Adipocyte (in vitro differentiated cells): ENCODE data around the gene CFLAR.

Experiments
- DNase-seq: peaks from one replicate; pipeline ENCODE4 v3.0.0-alpha.2; 2015; ENCODE audit warnings: low read depth
- H3K27me3 ChIP-seq: replicated peaks from 2 replicates; pipeline ENCODE4 v1.7.0; 2013; ENCODE audit warnings: mild to moderate bottlenecking, low read length, moderate library complexity; ENCODE audit not compliant: control insufficient read depth, insufficient read depth
- H3K36me3 ChIP-seq: 2 replicates; pipeline ENCODE4 v1.7.0; 2013; ENCODE audit warnings: low read length, mild to moderate bottlenecking, moderate library complexity; ENCODE audit not compliant: control insufficient read depth, insufficient read depth, severe bottlenecking
- H3K4me1 ChIP-seq: 2 replicates; pipeline ENCODE4 v1.7.0; 2013; ENCODE audit warnings: mild to moderate bottlenecking, low read length, moderate library complexity; ENCODE audit not compliant: control insufficient read depth, insufficient read depth
- H3K4me3 ChIP-seq: 2 replicates; pipeline ENCODE4 v1.7.0; 2013; ENCODE audit warnings: mild to moderate bottlenecking, low read length, moderate library complexity
- H3K9ac ChIP-seq: 2 replicates; pipeline ENCODE4 v1.7.0; 2013; ENCODE audit warnings: mild to moderate bottlenecking, low read length, moderate library complexity
- H3K9me3 ChIP-seq: 2 replicates; pipeline ENCODE4 v1.7.0; 2013; ENCODE audit warnings: mild to moderate bottlenecking, low read length, moderate library complexity; ENCODE audit not compliant: control insufficient read depth

Gene CFLAR

DNA sequence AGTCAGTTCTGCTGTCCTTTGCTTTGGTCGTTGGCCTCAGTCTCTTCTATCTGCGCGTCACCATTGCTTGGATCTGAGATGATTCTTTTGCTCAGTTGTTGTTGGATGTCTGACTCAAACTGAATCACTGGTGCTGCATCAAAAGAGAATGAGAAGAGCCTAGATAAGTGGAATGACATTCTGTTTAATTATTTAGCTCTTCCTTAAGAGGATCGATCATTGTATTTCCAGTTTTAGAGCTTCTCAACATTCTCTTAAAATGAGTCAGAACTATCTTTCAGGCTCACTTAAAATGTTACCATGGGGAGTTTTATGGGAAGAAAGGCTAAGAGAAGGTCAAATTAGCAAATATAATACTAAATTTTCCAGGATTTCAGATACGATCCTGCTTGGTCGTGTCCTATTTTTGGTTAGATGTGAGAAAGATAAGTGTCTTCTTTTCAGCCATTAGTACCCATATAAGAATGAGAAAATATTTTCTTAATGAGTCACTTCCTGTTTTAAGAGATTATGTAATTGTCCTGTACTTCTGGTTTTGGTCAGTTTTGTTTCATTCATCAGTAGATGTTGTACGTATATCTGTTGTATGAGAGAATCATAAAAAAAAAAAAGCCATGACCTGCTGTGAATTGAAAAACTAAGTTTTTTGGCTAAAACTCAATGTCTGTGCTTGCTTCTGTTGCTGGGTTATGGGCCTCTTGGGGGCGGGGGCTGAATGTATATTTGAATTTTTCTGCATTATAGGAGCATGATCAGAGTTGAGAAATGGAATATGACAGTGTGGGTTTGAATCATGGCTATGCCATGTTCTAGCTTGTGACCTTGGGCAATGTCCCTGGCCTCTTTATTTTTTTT, 35.4 kb downstream of the CFLAR start:
- Histone ChIP-seq H3K4me3 (peak overlapping the region; percentile 51), H3K27me3 (no peaks in the 10 kb centered on the region), H3K36me3 (peaks cover 77% of the 10 kb centered on the region), H3K9ac (peak overlapping the region; percentile 78), H3K4me1 (peaks cover 55% of the 10 kb centered on the region), H3K9me3 (no peaks in the 10 kb centered on the region)
- DNase-seq, result peak; percentile 64

DNA sequence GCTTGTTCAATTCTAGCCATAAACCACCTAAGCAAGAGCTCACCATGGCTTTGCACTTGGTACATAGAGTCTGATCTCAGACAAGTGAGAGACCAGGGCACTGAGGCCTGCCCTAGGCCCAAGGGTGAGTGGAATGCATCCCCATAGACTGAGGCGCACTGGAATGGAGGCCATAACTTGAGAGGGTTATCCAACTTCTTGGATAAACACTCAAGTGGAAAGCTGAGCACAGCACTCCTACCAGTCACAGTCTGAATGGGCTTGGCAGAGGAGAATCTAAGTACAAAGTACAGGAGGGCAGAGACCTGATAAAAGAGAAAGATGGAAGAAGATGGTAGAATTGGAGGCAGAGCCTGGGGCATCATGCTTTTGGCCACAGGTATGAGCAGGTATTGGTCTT, 36.6 kb downstream of the CFLAR start:
- no peaks in the 10 kb centered on the region for H3K27me3 ChIP-seq
- H3K9ac ChIP-seq, result peak overlapping the region; percentile 59
- H3K4me3 ChIP-seq, result no peak overlapping the region
- no peaks in the 10 kb centered on the region for H3K9me3 ChIP-seq
- H3K36me3 ChIP-seq, result peaks cover 78% of the 10 kb centered on the region
- no peak for DNase-seq
- H3K4me1 ChIP-seq, result peaks cover 55% of the 10 kb centered on the region

DNA sequence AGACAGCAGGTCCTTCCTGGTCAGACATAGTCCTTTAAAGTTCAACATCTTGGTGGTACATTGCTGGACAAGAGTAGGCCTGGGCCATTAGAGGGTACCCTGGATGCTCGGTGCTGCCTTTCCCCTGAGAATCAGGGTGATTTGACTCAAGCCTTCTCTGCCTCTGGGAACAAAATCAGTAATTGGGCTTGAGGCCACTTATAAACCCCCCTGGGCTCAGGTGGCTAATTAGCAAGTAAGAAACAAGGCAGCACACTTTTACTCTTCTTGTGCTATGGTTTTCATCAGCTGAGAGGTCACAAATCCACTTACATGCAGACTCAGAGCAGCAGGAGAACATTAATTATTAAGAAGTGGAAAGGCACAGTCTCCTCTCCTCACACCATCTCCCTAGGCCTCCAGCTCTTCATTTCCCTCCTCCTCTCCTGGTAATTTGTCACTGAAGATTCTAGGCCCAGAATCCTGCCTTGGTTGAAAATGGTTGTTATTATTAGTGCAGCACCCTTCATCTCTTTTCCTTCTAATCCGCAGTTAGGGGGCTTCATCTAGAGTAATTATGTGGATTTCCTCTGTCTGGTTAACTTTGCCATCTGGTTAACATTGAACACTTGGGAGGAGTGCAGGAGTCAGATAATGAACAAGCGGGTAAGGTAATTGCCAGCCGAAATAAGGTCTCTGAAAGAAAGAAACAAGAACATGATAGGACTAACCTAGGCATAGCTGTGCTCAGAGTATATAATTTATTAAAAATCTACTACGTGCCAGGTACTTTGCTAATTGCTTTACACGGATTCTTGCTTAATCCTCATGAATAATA, 37.2 kb downstream of the CFLAR start:
- no peak overlapping the region for H3K9ac ChIP-seq
- peaks cover 60% of the 10 kb centered on the region for H3K4me1 ChIP-seq
- no peak for DNase-seq
- no peak overlapping the region for H3K4me3 ChIP-seq
- no peaks in the 10 kb centered on the region for H3K9me3 ChIP-seq
- peaks cover 80% of the 10 kb centered on the region for H3K36me3 ChIP-seq
- no peaks in the 10 kb centered on the region for H3K27me3 ChIP-seq

DNA sequence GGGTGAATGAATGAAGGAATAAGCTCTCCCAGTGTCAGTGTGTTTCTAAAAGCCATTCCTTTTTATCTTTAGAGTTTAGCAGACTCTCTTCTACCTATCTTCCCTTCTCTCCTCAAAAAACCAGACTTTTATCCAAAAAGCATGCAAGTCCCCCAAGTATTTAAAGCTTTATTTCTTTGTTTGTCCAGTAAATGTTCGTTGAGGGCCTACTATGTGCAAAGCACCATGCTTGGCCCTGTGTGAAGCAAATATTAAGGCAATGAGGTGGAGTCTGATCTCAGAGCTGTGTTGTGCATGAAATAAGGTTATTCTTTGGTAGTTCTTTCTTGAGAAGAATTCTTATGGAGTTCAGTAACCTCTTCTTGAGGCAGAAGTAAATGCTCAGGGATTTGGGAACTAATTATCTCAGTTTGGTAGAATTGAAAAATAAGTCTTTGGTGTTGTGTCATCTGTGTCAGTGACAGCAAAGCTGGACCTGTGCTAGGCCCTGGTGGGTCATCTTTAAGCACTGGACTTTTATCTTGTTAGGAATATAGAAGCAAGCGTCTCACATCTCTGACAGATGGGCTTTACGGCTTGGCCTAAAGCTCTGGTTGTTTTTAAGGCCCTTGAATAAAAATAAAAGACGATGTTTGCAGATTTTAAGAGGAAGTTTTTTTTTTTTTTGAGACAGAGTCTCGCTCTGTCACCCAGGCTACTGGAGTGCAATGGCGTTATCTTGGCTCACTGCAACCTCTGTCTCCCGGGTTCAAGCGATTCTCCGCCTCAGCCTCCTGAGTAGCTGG, 38.8 kb downstream of the CFLAR start:
- Histone ChIP-seq H3K9ac (no peak overlapping the region), H3K9me3 (no peaks in the 10 kb centered on the region), H3K4me3 (no peak overlapping the region), H3K4me1 (peaks cover 47% of the 10 kb centered on the region), H3K27me3 (no peaks in the 10 kb centered on the region), H3K36me3 (peaks cover 79% of the 10 kb centered on the region)
- no peak for DNase-seq

DNA sequence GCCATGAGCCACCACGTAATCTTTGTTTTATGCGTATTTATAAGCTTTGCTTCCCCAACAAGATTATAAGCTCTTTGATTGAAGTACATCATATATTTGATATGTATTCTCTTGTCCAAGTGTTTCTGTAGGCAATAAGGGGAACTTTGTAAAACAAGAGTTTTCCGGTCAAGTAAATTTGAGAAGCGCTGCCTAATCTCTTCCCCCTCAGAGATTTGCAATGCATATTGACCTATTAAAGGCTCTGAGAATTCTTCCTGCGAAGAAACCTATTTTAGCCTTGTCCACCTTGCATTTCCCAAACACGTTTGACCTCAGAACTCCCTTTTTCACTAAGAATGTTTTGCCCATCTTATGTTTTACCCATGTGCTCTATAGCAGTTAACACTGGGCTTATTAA, 40.1 kb downstream of the CFLAR start:
- Histone ChIP-seq H3K9ac (no peak overlapping the region), H3K4me3 (no peak overlapping the region), H3K4me1 (peaks cover 36% of the 10 kb centered on the region), H3K27me3 (no peaks in the 10 kb centered on the region), H3K9me3 (no peaks in the 10 kb centered on the region), H3K36me3 (peaks cover 83% of the 10 kb centered on the region)
- DNase-seq, result no peak

DNA sequence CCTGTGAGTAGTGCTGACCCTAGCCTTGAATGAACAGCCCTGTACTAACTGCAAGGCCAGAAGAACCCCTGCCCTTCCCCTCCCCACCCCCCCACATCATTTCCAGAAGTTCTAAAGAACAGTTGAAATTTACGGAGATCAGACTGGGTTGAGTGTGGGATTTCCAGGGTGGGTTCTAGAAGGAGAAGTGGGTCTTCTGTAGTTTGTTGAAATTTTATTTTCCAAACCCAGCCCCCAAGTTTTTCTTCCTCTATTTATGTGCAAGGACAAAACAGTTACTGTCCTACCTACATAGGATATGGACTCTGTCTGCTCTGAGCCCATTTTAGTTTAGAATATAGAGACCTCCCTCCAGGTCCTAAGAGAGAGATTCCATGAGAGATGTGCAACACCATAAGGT, 40.7 kb downstream of the CFLAR start:
- Histone ChIP-seq H3K9me3 (no peaks in the 10 kb centered on the region), H3K36me3 (peaks cover 85% of the 10 kb centered on the region), H3K9ac (no peak overlapping the region), H3K4me1 (peaks cover 30% of the 10 kb centered on the region), H3K4me3 (no peak overlapping the region), H3K27me3 (no peaks in the 10 kb centered on the region)
- DNase-seq, result no peak

DNA sequence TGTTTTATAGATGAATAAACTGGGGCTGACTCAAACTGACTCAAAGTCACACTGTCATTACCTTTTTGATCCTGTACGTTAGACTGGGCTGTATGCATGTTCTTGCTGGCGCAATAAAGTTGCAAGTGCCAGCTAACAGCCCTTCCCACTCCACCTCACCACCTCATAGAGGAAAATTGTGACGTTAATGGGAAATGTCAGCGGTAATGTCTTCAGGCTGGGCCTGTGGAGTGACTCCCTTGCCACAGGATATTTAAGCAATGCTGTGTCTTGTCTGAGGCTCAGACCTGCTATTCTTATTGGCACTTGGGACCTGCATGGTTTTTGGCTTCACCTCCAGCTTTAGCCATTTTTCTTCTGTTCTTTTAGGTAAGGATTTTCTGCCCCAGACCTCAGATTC, 41.7 kb downstream of the CFLAR start:
- peak overlapping the region; percentile 34 for H3K9ac ChIP-seq
- H3K9me3 ChIP-seq, result no peaks in the 10 kb centered on the region
- peaks cover 89% of the 10 kb centered on the region for H3K36me3 ChIP-seq
- no peak overlapping the region for H3K4me3 ChIP-seq
- no peaks in the 10 kb centered on the region for H3K27me3 ChIP-seq
- H3K4me1 ChIP-seq, result peaks cover 19% of the 10 kb centered on the region
- no peak for DNase-seq

DNA sequence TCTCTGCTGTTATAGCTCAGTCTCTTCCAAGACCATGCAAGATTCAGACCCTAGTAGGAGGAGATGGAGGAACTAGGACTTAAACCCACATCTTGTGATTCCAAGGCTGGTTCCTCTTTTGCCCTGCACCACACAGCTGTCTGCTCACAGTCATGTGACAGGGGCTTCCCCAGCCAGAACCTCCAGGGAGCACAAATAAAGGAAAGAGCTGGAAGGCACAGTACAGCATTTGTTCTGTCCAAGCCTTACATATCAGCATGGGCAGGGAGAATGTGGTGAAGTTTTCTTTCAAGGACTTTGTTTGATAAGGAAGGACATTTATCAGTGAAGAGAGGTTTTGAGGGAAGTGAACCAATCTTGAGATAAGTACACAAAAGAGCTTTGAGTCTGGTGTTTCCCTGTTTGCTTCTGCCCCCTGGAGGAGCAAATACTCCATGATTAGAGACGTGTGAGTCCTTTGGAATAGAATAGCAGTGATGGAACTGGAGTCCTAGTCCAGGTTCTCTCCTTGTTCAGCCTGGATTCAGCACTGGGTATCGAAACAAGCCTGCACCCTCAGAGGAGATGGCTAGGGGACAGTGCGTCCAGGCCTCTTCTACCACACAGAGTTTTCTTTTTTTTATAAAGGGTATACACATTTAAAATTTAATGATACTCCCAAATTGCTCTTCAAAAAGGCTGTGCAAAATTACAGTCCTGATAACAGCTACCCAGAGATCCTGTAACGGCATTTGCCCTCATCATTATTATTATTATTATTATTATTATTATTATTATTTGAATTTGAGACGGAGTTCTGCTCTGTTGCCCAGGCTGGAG, 42.4 kb downstream of the CFLAR start:
- peak overlapping the region; percentile 34 for H3K9ac ChIP-seq
- H3K9me3 ChIP-seq, result no peaks in the 10 kb centered on the region
- H3K4me3 ChIP-seq, result no peak overlapping the region
- no peaks in the 10 kb centered on the region for H3K27me3 ChIP-seq
- DNase-seq, result peak; percentile 81
- H3K36me3 ChIP-seq, result peaks cover 89% of the 10 kb centered on the region
- peaks cover 13% of the 10 kb centered on the region for H3K4me1 ChIP-seq

DNA sequence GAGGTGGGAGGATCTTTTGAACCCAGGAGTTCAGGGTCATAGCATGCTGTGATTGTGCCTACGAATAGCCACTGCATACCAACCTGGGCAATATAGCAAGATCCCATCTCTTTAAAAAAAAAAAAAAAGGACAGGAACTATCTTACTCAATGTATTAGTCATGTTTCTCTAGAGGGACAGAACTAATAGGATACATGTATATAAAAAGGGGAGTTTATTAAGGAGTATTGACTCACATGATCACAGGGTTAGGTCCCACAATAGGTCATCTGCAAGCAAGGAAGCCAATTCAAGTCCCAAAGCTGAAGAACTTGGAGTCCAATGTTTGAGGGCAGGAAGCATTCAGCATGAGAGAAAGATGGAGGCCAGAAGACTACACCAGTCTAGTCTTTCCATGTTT, 48.2 kb downstream of the CFLAR start:
- no peaks in the 10 kb centered on the region for H3K4me1 ChIP-seq
- H3K27me3 ChIP-seq, result no peaks in the 10 kb centered on the region
- H3K36me3 ChIP-seq, result peaks cover 74% of the 10 kb centered on the region
- no peak overlapping the region for H3K9ac ChIP-seq
- DNase-seq, result no peak
- no peak overlapping the region for H3K4me3 ChIP-seq
- H3K9me3 ChIP-seq, result no peaks in the 10 kb centered on the region

DNA sequence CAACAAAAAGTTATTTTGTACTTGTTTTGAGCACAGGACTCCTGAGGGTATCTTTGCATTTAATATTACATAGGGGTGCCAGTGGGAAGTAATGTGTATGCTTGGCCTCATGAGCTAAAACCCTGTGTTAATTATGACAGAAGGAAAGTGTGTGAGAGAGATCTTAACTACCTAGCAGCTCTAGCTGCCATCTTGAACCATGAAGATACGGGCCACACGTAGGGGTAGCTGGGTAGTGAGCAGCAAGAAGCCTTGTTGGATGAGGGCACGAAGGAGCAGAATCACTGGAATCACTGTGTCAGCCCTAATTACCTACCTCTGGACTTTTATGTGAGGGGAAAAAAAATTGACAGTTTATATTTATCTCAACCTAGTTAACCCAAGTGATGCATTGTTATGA, 51.6 kb downstream of the CFLAR start:
- H3K4me1 ChIP-seq, result peaks cover 8% of the 10 kb centered on the region
- H3K9ac ChIP-seq, result no peak overlapping the region
- H3K36me3 ChIP-seq, result peaks cover 45% of the 10 kb centered on the region
- no peaks in the 10 kb centered on the region for H3K9me3 ChIP-seq
- no peaks in the 10 kb centered on the region for H3K27me3 ChIP-seq
- no peak overlapping the region for H3K4me3 ChIP-seq
- DNase-seq, result no peak
